ENCODE measurements around the gene AP2A2. TPM values are rescaled to one million over a fixed set of nuclear protein-coding genes. Genes with fewer than 3 reads are reported as not detected.

Gene AP2A2
- total and polyA plus RNA-seq, 11 donors = 20.4 to 71.4 (median 36.5) TPM

DNA sequence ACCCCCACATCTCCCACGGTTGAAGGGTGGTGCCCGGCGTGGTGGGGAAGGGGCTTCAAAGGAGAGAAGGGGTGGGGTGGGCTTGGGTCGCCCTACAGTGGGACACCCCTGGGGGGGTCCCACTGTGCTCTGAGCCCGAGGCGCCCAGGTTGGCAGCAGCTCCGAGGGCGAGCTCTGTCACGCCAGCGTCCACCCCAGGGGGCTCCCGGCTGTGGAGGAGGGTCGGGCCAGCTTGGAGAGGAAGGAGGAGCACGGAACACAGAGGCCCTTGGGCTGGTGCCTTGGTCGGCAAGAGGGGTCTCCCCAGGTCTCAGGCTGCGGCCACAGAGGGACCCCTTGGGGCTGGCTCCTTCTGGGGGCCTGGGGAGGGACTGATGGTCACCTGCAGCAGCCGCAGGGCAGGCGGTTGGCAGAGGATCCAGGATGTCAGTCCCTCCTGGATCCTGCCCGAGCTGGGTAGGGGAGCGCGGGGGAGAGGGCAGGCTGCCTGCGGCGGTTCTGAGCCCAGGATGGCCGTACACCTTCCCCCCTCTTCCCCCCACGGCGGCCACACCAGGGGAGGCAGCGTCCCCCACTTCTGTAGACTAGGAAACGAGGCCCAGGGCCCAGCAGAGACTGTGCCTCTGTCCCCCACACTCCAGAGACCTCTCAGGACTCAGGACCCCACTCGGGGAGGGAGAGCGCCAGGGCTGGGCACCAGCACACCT is 110.1 kb downstream of the AP2A2 start:
- peaks cover 0 to 32% (median 12%) of the 10 kb centered on the region in 9 donors for H3K27me3 ChIP-seq
- H3K36me3 ChIP-seq = no peaks in the 10 kb centered on the region
- 77 to 84% (median 80%) methylated on average over 19 to 29 of the region's 29 CpGs for WGBS, 4 donors
- H3K4me3 ChIP-seq = no peak overlapping the region
- no peak for ATAC-seq
- H3K4me1 ChIP-seq = peaks cover 0 to 4% (median 0%) of the 10 kb centered on the region in 12 donors
- no peak for DNase-seq
- no peaks in the 10 kb centered on the region for H3K9me3 ChIP-seq
- intact Hi-C loops (cut with DNase I) = no loop called here
- no peak overlapping the region for H3K27ac ChIP-seq
- no peak for TF ChIP-seq POLR2A (IDR thresholded peaks at IDR 0.05)
- TF ChIP-seq, protein P1, sequence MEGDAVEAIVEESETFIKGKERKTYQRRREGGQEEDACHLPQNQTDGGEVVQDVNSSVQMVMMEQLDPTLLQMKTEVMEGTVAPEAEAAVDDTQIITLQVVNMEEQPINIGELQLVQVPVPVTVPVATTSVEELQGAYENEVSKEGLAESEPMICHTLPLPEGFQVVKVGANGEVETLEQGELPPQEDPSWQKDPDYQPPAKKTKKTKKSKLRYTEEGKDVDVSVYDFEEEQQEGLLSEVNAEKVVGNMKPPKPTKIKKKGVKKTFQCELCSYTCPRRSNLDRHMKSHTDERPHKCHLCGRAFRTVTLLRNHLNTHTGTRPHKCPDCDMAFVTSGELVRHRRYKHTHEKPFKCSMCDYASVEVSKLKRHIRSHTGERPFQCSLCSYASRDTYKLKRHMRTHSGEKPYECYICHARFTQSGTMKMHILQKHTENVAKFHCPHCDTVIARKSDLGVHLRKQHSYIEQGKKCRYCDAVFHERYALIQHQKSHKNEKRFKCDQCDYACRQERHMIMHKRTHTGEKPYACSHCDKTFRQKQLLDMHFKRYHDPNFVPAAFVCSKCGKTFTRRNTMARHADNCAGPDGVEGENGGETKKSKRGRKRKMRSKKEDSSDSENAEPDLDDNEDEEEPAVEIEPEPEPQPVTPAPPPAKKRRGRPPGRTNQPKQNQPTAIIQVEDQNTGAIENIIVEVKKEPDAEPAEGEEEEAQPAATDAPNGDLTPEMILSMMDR (IDR thresholded peaks at IDR 0.05) = no peak

DNA sequence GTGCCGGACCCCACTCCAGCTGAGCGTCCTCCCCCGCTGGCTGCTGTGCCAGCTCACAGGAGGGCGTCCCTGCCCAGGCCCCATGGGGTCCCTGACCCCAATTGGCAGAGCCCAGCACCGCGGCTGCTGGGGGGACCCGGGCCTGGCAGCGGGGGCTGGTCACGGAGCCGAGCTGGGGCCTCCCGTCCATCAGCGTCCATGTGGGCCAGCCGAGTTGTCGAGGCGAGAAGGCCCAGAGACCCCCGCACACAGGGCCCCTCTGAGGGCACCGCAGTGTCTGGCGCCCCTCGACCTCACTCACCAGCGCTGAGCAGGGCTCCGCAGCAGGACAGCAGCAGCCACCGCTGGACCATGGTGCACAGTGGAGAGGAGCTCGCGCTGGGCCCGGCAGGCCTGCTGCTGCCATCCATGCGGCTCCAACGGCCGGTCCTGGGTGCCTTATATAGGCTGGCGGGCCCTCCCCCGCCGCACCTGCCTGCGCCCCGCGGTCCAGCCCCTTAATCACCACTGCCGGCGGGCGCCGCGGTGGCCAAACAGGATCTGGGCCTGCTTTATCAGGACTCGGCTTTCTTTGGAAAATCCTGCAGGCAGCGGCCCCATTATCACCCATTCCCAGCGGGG is 110.7 kb downstream of the AP2A2 start, which contains the start of gene MUC6:
Gene MUC6, minus strand, starts transcription at position 416 of the 621 bp plus-strand sequence. Its CDS starts 63 bp downstream, at position 353.
- WGBS, 4 donors = 46 to 63% (median 55%) methylated on average over 11 to 42 of the region's 42 CpGs
- Histone ChIP-seq H3K27me3 (peaks cover 0 to 33% (median 12%) of the 10 kb centered on the region in 9 donors), H3K27ac (no peak within 1 kb of the TSS), H3K4me1 (peaks cover 0 to 4% (median 0%) of the 10 kb centered on the region in 12 donors), H3K36me3 (no peaks in the 10 kb centered on the region), H3K9me3 (no peaks in the 10 kb centered on the region), H3K4me3 (no peak within 1 kb of the TSS)
- TF ChIP-seq, protein P1 (IDR thresholded peaks at IDR 0.05) = no peak
- no peak for TF ChIP-seq POLR2A (IDR thresholded peaks at IDR 0.05)
- ATAC-seq = no peak
- no peak for DNase-seq
- intact Hi-C loops (cut with DNase I) = no loop called here

DNA sequence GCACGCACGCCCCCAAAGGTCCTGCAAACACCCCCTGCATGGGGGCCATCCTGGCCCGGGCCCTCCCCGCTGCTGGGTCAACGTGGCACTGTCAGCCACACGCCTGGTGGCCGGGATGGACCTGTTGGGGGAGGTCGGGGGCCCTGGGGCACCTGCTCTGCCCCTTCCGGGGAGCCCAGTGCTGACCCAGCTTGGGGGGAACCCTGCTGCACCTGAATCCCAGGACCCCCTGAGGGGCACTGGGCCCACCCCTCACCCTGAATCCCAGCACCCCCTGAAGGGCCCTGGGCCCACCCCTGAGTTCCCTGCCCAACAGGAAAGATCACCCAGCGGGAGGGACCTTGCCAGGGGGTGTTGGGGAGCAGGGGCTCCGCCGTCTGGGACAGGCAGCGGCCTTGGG is 111.3 kb downstream of the AP2A2 start:
- 46 to 80% (median 51%) methylated on average over 5 to 13 of the region's 13 CpGs for WGBS, 4 donors
- H3K27me3 ChIP-seq = peaks cover 2 to 38% (median 17%) of the 10 kb centered on the region in 9 donors
- TF ChIP-seq, protein P1 (IDR thresholded peaks at IDR 0.05) = no peak
- TF ChIP-seq POLR2A (IDR thresholded peaks at IDR 0.05) = no peak
- no peaks in the 10 kb centered on the region for H3K9me3 ChIP-seq
- no peak for ATAC-seq
- no peak overlapping the region for H3K27ac ChIP-seq
- intact Hi-C loops (cut with DNase I) = no loop called here
- no peak overlapping the region for H3K4me3 ChIP-seq
- peaks cover 0 to 4% (median 0%) of the 10 kb centered on the region in 12 donors for H3K4me1 ChIP-seq
- H3K36me3 ChIP-seq = no peaks in the 10 kb centered on the region
- DNase-seq = no peak

DNA sequence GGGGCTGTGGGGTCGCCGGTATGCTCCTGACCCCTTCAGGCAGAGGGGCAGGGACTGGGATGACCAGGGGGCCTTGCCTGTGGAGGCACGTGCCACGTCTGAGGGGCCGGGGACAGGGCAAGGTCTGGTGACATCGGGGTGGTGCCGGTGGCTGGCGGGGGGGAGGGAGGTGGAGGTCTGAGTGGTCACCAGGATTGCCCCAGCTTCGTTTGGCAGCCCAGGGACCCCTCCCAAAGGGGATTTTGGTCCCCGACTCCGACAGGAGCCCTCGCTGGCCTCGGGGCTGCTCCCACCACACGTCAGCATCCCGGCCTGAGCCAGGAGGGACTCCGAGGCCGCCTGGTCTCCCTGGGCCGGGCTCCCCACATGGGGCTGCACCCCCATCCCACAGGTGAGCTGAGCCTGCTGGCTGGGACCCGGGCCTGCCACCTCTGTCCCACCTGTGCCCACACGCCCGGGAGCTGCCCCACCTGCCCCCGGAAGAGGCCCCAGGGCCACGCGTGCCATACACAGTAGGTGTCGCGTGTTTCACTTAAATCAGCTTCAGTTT is 111.9 kb downstream of the AP2A2 start:
- ATAC-seq (no peak), DNase-seq (no peak)
- TF ChIP-seq, protein P1 (IDR thresholded peaks at IDR 0.05) = no peak
- no peak for TF ChIP-seq POLR2A (IDR thresholded peaks at IDR 0.05)
- no peaks in the 10 kb centered on the region for H3K36me3 ChIP-seq
- H3K9me3 ChIP-seq = no peaks in the 10 kb centered on the region
- H3K27ac ChIP-seq = no peak overlapping the region
- H3K27me3 ChIP-seq = peaks cover 3 to 42% (median 17%) of the 10 kb centered on the region in 9 donors
- WGBS, 4 donors = 76 to 84% (median 82%) methylated on average over 8 to 26 of the region's 26 CpGs
- no peak overlapping the region for H3K4me3 ChIP-seq
- peaks cover 0 to 4% (median 0%) of the 10 kb centered on the region in 12 donors for H3K4me1 ChIP-seq
- intact Hi-C loops (cut with DNase I) = no loop called here
